Stimulated activated CD4-positive, alpha-beta T cell treated with anti-CD3 and anti-CD28 coated beads, Interleukin-1b, Interleukin-23, amount 100 ng/mL, for 4 hours (primary cell): ENCODE data around the gene MRGPRD.

Experiments used
- DNase-seq, 2 donors: peaks; one replicate each; pipeline ENCODE4 v3.0.0-alpha.2; 2020; ENCODE audit warnings: low read depth in 2 of 2

The MRGPRD gene

GRCh38 chr11:68931911-68932310, 48.9 kb downstream of the MRGPRD start:
- DNase-seq = no peak

GRCh38 chr11:68930991-68931855, 49.6 kb downstream of the MRGPRD start:
- DNase-seq = no peak
